Measurements from ENCODE around the gene ASCC3. TPM values are rescaled to one million over a fixed set of nuclear protein-coding genes. Genes with fewer than 3 reads are reported as not detected.
"Not testable (repeated sequence)": the region's sequence is repeated elsewhere in the genome, so short reads cannot be mapped to it uniquely, and the experiment has no call there.

Gene ASCC3, protein sequence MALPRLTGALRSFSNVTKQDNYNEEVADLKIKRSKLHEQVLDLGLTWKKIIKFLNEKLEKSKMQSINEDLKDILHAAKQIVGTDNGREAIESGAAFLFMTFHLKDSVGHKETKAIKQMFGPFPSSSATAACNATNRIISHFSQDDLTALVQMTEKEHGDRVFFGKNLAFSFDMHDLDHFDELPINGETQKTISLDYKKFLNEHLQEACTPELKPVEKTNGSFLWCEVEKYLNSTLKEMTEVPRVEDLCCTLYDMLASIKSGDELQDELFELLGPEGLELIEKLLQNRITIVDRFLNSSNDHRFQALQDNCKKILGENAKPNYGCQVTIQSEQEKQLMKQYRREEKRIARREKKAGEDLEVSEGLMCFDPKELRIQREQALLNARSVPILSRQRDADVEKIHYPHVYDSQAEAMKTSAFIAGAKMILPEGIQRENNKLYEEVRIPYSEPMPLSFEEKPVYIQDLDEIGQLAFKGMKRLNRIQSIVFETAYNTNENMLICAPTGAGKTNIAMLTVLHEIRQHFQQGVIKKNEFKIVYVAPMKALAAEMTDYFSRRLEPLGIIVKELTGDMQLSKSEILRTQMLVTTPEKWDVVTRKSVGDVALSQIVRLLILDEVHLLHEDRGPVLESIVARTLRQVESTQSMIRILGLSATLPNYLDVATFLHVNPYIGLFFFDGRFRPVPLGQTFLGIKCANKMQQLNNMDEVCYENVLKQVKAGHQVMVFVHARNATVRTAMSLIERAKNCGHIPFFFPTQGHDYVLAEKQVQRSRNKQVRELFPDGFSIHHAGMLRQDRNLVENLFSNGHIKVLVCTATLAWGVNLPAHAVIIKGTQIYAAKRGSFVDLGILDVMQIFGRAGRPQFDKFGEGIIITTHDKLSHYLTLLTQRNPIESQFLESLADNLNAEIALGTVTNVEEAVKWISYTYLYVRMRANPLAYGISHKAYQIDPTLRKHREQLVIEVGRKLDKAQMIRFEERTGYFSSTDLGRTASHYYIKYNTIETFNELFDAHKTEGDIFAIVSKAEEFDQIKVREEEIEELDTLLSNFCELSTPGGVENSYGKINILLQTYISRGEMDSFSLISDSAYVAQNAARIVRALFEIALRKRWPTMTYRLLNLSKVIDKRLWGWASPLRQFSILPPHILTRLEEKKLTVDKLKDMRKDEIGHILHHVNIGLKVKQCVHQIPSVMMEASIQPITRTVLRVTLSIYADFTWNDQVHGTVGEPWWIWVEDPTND (N-terminal part only)
- 43.1 TPM for total RNA-seq

DNA sequence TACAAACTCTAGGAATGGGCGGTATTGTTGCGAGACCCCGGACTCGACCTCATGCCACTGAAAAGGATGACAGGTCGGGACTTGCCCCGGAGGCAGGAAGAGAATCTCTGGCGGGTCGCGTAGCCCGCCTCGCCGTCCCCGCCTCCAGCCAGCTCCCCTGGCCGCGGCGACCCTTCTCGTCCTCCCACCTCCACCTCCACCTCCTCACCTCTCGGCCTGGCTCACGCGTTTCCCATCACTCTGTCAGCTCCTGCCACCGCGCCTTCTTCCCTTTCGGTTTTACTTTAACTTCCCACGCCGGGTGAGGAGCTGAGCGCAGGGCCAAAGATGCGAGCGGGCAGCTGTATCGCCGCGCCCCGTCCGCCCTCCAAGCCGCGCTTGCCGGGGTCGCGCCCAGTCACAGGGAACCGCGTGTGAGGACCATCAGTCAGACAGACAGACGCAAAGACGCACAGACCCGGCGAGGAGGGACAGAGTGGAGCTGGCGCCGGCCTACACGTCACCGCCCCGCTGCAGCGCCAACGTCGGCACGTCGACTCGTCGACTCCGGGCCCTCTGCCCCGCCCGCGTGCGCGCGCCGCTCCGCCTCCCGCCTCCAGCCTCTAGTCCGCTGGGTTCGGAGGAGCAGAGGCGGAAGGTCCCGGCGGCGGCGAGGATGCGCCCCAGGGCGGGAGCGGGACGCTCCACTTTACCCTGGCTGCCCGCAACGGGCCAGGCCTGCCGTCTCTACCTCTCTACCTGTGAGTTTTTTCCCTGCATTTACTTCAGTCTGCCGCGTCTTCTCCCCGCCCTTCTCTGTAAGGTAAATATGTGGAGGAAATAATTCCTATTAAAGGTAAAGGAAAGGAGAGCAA, at the start of gene ASCC3:
TSS of gene ASCC3 (minus strand) at position 477 of the 854 bp plus-strand sequence. CDS start 13,332 bp downstream, outside the sequence.
- peak; percentile 90 for DNase-seq

DNA sequence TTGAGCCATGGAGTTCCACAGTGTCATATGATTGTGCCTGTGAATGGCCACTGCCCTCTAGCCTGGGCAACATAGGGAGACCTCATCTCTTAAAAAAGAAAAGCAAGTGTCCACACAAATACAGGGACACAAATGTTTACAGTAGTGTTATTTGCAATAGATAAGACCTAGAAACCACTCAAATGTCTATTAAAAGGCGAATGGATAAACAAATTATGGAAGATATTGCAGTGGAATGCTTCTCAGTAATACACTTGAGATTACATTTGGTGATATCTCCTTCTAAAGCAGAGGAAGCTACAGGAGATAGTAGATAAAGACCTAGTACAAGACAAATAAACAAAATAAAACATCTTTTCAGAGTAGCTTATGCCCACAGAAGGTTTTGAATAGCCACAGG, 44.6 kb upstream of the ASCC3 start:
- DNase-seq = no peak

DNA sequence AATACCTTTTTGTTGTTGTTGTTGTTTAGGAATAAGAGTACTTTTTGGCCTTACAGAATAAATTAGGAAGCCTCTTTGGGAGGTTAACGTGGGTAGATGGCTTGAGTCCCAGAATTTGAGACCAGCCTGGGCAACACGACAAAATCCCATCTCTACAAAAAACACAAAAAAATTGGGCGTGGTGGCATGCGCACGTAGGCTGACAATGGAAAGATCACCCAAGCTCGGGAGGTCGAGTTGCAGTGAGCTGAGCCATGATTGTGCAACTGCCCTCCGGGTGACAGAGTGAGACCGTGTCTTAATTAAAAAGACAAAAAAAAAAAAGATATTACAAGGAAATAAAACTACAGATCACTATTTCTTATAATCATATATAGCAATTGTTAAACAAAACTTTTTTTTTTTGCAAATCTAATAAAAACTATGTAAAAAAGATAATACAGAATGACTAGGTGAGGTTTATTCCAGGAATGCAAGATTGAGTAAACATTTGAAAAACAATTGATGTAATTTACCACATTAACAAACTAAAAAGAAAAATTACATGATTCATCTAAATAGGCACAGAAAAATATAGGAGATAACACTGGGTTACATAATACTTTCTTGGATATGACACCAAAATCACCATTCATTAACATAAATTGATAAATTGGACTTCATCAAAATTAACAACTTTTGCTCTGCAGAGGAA, 43.6 kb upstream of the ASCC3 start:
- no peak for DNase-seq

DNA sequence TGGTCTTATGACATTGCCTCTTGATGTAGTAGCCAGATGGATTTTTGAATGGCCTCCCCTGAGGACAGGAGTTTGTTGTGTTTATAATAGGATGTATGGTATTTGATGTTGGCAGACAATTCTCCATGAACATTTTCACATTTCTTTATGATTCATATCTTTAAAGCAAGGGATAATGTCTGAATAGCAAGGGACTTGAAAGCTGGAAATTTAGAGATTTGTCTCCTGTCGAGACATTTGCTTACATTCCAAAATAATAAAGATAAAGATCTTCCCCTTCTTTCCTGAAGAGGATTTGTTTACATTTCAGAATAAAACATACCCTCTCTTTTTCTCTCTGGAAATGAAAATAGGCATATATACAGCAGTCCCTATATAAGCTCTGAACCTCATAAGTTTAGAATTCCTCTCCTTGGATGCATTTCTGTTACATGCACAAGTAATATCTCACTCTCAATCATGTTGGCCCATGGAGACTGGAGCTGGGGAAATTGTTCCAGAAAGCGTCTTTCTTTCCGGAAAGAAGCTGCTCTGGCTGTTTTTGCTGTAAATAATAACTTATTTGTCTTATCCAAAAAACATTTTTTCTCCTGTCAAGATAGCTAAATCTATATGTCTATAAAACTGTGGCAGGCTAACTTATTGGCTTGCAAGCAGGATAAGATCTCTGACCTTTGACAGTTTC, 42.5 kb upstream of the ASCC3 start:
- DNase-seq = peak; percentile 41

DNA sequence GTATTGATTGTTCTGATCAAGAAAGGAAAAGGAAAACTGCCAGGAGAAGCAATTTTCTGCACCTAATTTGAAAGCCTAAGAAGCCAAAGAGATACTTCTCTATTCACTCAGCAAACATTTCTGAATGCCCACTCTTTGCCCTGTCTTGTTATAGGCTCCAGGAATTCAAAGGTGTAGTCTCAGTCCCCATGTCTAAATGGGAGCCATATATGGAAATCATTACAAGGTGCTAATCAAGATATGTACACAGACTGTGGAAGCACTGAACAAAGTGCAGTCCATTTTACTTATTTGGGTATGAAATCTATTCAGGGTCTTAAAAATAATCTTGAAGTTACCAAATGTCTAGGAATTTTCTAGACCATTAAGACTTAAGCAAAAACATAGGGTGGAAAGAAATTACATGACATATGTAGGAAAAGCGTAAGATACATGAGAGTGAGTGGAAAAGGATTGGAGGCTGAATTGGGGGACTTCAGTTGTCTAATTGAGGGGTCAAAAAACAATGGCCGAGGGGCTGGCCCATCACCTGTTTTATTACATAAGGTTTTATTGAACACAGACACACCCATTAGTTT, 39.0 kb upstream of the ASCC3 start:
- no peak for DNase-seq

DNA sequence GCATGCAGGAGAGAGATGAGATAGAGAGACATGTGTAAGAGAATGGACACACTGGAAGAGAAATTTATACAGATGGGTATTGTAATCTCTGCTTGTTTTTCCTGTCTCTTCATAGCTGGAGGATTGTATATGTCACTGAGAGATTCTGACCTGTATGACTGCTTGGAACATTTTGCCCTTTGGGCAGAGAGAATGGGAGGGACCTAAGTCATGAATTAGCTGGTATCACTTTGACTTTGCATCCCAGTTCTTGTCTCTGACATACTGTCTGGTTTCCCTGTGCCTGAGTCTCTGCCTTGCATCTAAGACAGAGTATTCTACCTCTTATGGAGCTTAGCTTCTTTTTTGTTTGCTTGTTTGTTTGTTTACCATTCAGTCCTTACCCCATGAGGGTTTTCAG, 37.0 kb upstream of the ASCC3 start:
- DNase-seq = no peak

DNA sequence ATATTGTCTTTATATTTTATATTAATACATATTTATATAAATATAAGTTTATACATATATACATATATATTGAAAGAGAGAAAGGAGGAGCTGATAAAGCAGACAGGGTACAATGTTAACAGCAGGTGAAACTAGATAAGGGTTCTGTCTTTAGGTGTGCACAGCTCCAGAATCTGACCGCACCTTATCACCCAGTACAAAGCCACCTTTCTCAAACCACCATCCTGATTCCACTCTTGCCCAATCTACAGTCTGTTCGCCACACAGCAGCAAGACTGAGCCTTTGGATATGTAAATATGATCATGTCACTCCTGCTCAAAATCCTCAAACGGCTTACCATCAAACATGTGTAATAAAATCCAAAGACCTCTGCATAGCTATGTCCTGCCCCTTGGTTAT, 34.7 kb upstream of the ASCC3 start:
- DNase-seq = no peak

DNA sequence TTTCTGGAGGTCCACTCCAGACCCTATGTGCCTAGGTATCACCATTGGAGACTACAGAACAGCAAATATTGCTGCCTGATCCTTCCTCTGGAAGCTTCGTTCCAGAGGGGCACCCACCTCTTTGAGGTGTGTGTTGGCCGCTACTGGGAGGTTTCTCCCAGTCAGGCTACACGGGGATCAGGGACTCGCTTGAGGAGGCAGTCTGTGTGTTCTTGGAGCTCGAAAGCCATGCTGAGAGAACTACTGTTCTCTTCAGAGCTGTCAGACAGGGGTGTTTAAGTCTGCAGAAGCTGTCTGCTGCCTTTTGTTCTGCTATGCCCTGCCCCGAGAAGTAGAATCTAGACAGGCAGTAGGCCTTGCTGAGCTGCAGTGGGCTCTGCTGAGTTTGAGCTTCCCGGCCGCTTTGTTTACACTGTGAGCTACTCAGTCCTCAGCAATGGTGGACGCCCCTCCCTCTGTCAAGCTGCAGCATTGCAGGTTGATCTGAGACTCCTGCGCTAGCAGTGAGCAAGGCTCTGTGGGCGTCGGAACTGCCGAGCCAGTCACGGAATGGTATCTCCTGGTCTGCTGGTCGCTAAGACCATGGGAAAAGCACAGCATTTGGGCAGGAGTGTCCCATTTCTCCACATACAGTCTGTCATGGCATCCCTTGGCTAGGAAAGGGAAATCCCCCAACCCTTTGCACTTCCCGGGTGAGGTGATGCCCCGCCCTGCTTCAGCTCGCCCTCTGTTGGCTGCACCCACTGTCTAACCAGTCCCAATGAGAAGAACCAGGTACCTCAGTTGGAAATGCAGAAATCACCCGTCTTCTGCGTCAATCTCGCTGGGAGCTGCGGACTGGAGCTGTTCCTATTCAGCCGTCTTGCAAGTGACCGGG, 32.5 kb upstream of the ASCC3 start:
- DNase-seq = no peak

DNA sequence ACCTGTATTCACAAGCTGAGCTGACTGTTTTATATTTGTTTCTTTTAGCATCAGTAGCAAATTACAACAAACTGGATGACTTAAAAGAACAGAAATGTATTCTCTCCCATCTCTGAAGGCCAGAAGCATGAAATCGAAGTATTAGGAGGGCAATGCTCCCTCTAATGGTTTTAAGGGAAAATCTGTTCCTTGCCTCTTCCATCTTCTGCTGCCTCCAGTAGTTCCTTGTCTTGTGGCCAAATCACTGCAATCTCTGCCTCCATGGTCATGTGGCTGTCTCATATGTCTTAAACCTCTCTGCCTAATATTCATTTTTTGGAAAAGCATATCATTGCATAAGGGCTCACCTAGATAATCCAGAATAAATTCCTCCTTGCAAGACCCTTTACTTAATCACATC, 25.2 kb upstream of the ASCC3 start:
- no peak for DNase-seq

DNA sequence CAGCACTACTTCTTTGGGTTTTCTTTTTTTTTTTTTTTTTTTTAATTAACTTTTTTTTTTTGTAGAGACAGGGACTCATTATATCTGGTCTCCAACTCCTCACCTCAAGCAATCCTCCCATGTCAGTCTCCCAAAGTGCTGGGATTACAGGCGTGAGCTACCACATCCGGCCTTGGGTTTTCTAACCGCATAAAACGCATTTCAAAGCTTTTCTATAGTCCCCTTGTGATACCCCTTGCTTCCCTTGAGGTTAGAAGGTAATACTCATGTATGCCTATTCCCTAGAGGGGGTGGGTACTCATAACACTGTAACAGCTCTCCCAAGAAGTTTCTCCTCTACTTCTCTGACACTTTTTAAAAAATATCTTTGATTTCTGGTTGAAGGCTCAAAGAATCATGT, 23.9 kb upstream of the ASCC3 start:
- no peak for DNase-seq

DNA sequence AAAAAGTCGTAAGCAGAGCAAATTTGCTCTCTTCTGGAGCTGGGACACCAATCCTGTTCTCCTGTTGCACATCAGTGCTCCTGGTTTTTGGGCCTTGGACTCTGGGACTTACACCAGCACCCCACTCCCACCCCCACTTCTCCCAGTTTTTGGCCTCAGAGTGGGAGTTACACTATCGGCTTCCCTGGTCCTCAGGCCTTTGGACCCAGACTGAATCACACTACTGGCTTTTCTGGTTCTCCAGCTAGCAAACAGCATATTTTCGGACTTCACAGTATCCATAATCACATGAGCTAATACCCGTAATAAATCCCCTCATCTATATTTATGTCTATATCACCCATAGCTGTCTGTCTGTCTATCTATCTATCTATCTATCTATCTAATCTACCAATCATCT, 23.2 kb upstream of the ASCC3 start:
- DNase-seq = no peak

DNA sequence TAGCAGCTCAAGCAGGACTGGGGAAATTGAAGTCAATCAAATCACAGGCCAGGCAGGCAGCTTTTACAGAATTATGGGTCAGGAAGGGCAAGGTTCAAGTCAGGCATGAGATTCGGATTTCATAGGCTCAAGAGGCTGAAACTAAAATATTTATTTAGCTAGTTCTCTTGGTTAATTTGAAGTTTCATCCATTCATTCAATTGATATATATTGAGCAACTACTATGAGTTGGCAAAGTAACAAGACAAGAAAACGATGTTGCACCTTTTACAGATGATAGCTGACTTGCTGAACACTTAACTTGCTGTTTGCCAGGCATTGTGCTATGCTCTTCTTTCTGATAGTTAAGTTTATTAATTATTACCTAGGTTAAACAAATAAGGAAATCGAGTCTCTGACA, 20.5 kb upstream of the ASCC3 start:
- DNase-seq = no peak

DNA sequence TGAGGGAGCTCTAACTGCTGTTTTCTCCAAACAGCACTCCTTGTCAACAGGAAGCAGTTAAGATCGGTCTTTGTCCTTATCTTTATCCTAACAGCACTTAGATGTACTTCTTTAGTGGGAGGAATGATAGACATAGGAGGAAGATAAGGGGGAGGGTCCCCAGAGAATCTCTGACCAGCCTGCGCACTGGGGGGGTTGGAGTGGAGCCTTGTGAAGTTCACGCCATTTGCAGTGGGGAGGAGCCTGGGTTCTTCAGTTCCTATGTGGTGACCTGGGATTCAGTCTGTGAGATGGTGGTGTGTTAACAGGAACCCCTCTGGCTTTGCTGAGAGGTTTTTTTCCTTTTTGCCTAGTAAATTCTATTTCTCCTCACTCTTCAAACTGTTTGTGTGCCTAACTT, 18.1 kb upstream of the ASCC3 start:
- no peak for DNase-seq

DNA sequence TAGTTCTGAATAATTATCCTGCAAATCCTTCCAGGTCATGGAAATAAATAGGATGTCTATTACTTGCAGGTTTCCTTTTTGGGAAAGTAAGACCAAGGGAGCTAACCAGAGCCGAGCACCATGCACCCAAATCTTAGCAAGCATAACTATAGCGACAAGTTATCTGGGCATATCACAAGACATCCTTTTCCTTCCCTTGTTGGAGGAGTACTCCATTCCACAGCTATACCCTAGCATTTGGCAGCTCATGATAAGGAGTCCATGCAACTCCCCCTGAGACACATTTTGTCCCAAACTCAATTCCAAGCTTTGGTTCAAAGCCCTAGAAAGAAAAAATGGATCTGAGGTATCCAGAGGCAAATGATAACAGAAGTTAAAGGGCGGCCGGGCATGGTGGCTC, 16.5 kb upstream of the ASCC3 start:
- DNase-seq = no peak

DNA sequence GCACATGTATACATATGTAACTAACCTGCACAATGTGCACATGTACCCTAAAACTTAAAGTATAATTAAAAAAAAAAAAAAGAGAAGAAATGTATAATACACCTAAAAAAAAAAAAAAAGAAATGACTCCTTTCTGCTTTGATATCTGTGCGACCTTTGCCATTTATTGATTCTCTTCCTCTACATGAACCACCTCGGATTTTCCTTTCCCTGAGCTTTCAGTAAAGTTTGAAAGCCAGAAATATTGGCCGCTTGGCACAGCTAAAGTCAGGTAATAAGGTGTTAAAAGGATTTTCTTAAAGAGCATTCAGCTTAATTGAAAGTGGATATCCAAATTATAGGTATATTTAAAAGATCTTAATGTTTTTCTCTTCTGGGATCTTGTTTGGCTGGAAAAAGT, 12.6 kb upstream of the ASCC3 start:
- DNase-seq = no peak

DNA sequence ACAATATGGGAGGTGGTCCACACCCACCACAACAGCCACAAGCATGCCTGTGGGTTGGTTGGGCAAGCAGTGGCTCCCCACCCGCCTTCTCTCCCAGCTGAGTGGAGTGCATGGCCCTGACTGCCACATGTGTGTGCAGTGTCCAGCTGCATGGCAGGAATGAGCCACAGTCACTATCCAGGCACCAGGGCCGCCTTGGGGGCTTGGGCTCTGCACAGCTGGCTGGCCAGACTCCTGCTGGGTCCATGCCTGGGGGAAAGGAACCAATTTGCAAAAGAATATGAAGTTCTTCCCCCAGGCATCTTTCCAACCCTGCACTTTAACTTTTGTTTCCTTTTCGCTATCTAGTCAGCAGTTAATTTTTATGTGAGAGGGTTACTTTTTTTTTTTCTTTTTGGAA, 11.6 kb upstream of the ASCC3 start:
- DNase-seq = no peak

DNA sequence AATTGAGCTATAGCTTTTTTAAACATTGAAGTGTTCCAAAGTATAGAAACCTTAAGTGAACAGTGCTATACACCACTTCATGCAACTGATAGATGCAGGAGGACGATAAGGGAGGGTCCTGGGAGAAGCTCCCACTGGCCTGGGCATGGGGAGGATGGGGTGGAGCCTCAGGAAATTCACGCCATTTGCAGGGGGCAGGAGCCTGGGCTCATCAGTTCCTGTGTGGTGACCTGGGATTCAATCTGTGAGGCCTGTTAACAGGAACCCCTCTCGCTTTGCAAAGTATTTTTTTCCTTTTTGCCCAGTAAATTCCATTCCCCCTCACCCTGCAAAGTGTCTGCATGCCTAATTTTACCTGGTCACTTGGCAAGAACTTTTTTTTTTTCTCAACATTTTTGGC, 11.0 kb upstream of the ASCC3 start:
- no peak for DNase-seq

DNA sequence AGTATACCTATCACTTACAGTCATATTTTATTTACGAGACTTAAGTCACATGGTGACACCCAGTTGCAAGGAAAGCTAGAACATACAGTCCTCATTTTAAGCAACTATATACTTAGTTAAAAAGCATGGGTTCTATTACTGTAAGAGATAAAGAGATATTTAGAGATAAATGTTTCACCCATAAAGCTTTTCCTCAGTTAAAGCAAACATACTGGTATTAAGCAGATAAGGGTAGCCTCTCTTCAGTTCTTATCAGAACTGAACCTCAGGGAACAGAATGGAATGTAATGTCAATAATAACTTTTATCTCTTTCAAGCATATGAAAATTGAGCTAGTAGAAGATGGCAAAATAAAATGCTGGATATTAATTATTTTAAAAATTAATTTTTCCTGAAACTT, 9.9 kb upstream of the ASCC3 start:
- DNase-seq = no peak

DNA sequence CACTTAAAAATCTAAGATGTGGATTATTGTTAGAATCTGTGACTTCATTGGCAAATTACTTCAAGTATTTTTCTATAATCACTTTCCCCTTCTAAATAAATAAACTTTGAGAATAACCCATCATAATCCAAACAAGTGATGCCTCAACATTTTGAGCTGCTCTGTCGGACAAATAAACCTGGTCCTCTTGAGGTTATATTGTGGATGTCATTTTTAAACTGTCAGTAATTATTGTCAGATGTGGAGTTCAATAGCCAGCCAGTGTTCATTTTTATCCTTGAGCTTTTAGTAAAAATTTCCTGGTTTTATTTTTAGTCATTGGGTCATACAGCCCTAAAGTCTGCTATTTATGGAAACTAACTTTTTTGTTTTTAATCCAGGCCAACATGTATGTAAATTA, 9.5 kb upstream of the ASCC3 start:
- DNase-seq = not testable (repeated sequence)

Measured in skin of body (tissue), 2 donors.